HG03432 (cell line): ENCODE measurements around the gene CORO1C.
"Not testable (repeated sequence)": the region's sequence is repeated elsewhere in the genome, so short reads cannot be mapped to it uniquely, and the experiment has no call there.

ENCODE experiments used
- ATAC-seq: cut with Tn5 transposase; IDR thresholded peaks from one replicate; pipeline ENCODE4 v1.9.1; 2021; ENCODE audit warnings: mild to moderate bottlenecking, moderate library complexity; ENCODE audit not compliant: unreplicated experiment

Gene CORO1C

GRCh38 chr12:108620236-108620879, 111.0 kb downstream of the CORO1C start:
- no peak for ATAC-seq

- no peak for ATAC-seq
These were observed 111.8 kb downstream of the CORO1C start for GRCh38 chr12:108619369-108620160.

- ATAC-seq: not testable (repeated sequence)
These were observed 112.4 kb downstream of the CORO1C start for GRCh38 chr12:108618953-108619274.

DNA sequence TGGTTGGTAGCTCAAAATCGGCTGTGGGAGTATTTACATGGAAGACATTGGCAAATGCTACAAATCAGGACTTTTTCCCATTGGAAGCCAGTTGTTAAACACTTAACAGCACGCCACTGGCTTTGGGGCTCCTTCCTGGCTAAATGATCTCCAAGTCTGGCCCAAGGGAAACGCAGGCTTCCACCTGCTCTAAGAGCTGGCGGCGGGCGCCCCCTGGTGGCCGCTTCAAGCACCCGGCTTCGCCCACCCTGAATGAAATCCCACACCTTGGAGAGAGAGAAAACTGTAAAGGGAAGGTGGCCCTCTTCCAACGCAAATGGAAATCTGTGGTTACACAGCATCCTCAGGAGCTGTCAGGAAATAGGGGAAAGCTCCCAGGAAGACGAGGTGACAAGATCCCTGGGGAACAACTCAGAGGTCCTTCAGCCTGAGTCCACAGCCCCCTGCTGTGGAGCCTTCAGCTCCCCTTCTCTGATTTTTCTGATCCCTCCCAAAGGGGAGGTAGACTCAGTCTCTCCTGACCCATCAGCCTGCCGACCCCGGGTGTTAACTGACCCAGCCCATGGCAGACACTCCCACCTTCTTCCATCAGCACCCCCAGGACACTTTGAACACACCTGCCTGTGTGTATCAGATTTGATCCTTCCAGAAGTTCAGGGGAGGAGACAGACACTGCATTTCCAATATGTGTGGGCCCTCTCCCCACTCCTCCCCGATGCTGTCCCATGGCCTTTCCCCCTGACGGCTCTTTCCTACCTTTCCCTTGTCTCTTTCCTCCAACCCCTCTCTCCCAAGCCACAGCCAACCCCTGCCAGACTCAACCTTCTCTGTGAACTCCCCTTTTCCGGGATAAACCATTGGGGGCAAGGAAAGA, 113.0 kb downstream of the CORO1C start:
- ATAC-seq: peak; percentile 45

GRCh38 chr12:108616941-108617858, 114.1 kb downstream of the CORO1C start:
- peak; percentile 87 for ATAC-seq

DNA sequence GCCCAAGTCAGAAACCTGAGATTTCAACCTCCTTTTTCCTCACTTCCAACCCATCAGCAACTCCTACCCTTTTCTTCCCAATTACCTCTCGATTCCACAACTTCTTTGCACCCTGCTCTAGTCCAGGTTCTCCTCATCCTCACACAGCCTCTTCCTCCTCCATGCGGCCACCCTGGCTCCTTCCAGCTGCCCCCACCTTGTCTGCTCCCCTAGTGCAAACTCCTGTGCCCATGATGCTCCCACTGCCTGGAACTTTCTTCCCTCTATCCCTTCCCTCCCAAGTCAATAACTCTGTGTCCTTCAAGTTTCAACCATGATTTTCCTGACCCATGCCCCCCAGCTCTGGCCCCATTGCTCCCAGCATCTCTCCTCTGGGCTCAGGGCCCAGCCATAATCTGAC, 115.0 kb downstream of the CORO1C start:
- ATAC-seq: no peak

DNA sequence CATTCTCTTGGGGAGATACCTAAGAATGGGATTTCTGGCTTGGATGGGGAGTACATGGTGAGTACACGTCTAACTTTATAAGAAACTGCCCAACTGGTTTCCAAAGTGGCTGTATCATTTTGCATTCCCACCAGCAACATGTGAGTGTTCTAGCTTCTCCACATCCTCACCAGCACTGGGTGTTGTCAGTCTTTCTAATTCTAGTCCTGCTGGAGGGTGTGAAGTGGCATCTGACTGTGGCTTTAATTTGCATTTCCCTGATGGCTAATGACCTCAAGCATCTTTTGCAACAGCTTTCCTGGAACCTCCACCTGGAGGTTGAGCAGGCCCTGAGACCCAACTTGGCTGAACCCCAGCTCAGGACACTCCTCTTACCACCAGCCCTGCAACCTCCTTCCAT, 115.4 kb downstream of the CORO1C start:
- no peak for ATAC-seq

GRCh38 chr12:108614639-108615038, 116.7 kb downstream of the CORO1C start:
- no peak for ATAC-seq

GRCh38 chr12:108614041-108614440, 117.3 kb downstream of the CORO1C start:
- no peak for ATAC-seq

- ATAC-seq: no peak
These were observed 117.8 kb downstream of the CORO1C start for GRCh38 chr12:108613548-108613947.

DNA sequence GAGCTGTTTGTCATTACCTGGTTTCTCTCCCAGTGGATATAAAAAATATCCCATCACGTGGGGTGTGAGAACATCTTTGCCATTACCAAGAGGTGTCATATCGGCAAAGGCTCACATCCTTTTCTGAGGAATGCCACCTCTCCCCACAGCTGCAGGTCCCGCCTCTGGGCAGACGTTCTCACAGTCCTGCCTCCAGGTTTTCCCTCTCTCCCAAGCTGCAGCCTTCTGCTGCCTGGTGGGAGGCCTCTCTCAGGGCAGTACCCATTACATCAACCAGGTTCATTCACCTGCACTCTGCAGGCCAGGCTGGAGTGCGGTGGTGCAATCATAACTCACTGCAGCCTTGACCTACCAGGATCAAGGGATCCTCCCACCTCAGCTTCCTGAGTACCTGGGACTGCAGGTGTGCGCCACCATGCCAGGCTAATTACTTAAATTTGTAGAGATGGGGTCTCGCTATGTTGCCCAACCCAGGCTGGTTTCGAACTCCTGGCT, 118.5 kb downstream of the CORO1C start:
- ATAC-seq: no peak

- ATAC-seq: no peak
These were observed 119.4 kb downstream of the CORO1C start for GRCh38 chr12:108611884-108612415.

- ATAC-seq: no peak
These were observed 120.3 kb downstream of the CORO1C start for GRCh38 chr12:108610856-108611605.

DNA sequence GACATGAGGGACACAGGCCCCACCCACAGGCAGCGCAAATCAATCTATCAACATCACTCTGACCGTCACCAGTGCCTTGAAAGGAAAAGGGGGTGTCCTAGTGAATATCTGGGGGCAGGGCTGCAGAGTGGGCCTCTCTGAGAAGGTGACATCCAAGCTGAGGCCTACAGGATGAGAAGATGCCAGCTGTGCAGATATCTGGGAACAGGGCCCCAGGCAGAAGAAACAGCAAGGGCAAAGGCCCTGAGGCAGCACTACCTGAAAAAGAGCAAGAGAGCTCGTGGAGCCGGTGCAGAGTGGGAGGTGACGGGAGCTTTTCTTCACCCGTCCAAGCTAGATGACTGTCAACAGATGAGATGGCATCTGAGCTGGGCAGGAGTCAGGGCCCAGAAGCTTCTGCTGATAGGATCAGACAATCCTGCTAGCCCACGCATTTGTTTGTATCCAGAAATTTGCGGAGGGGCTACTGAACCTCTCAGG, 120.9 kb downstream of the CORO1C start:
- ATAC-seq: no peak

- ATAC-seq: no peak
These were observed 121.6 kb downstream of the CORO1C start for GRCh38 chr12:108609537-108610335.

DNA sequence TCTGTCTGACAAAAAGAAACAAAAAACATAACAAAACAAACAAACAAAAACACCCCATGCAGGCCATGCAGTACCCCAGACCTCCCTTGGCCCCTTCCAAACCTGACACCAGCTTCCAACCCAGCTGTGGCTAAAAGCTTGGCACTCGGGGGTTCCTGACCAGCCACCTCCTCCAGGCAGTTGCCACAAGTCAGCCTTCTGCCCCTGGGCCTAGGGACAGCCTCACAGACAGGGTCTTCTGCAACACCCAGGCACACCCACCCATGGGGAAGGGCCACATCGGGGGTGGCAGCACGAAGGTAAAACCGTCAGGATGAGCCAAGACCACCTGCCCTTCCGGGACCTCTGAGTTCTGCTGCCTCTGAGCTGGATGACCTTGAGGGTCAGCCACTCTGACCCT, 122.7 kb downstream of the CORO1C start:
- no peak for ATAC-seq

DNA sequence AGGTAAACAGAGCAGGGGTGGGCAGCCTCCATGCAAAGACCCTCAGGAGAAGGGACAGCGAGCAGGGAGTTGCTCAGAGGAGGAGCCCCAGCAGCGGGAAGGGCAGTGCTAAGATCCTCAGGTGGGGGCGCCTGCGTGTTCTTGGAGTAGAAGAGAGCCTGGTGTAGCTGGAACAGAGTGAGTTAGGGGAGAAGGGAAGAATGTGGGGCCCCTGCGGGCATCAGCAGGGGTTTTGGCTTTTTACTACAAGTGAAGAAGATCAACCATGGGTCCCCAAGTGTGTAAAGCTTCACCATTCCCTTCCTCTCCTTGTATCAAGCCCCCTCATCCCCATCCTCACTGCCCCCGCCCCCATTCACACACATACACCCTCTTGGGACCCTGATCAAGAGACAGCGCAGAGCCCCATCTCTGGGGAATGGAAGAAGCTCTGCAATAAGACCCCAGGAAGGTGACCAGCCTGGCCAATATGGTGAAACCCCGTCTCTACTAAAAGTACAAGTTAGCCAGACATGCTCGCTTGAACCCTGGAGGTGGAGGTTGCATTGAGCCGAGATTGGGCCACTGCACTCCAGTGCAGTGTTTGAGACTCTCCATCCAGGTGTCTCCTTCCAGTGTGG, 123.2 kb downstream of the CORO1C start:
- ATAC-seq: no peak

- ATAC-seq: no peak
These were observed 124.8 kb downstream of the CORO1C start for GRCh38 chr12:108606492-108606891.
